Measurements from ENCODE around the gene WDR90. TPM values are rescaled to one million over a fixed set of nuclear protein-coding genes. Genes with fewer than 3 reads are reported as not detected.

The WDR90 gene
- total RNA-seq, 4 donors from 2014 or later, result 2.9 to 9.8 (median 6.5) TPM

DNA sequence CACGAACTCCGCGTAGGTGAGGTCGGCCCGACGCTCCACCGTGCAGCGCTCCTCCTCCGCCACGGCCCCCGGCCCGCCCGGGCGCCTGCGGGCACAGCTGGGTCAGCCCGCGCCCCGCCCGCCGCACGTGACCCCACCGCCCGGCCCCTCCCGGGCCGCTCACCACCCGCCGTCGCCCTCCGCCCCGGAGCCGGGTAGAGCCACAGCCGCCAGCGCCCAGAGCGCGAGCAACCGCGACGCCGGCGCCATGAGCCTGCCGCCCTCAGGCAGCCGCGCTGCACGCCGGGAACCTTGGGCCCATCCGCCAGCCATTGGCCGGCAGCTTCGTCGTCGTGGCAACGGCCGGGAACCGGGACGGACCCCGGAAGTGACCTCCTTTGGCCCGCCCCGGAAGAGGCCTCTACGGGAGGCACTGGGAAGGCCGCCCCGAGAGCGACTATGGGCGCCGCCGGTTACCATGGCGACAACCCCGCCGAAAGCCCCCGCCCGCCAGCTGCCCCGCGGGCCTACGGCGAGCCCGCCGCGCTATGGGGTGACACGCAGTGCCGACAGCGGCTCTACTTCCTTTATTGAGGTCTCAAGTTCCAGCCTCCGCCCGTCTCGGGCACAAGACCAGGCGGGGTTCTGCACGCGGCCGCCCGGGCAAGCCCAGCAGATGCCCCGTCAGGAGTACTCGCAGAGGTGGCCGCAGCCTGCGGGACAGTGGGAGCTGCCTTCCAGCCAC, 35.1 kb downstream of the WDR90 start, which contains the start of gene JMJD8:
Gene JMJD8, minus strand, starts transcription at position 264 of the 724 bp plus-strand sequence. Its CDS starts 15 bp downstream, at position 249.
- TF ChIP-seq, protein P1, sequence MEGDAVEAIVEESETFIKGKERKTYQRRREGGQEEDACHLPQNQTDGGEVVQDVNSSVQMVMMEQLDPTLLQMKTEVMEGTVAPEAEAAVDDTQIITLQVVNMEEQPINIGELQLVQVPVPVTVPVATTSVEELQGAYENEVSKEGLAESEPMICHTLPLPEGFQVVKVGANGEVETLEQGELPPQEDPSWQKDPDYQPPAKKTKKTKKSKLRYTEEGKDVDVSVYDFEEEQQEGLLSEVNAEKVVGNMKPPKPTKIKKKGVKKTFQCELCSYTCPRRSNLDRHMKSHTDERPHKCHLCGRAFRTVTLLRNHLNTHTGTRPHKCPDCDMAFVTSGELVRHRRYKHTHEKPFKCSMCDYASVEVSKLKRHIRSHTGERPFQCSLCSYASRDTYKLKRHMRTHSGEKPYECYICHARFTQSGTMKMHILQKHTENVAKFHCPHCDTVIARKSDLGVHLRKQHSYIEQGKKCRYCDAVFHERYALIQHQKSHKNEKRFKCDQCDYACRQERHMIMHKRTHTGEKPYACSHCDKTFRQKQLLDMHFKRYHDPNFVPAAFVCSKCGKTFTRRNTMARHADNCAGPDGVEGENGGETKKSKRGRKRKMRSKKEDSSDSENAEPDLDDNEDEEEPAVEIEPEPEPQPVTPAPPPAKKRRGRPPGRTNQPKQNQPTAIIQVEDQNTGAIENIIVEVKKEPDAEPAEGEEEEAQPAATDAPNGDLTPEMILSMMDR (IDR thresholded peaks at IDR 0.05 in 4 of 5, conservative IDR thresholded peaks at IDR 0.05 in 1 of 5), result no peak
- peak; percentile 53 to 60 for TF ChIP-seq POLR2A (IDR thresholded peaks at IDR 0.05)
- Histone ChIP-seq H3K9me3 (no peaks in the 10 kb centered on the region), H3K36me3 (peaks cover 0 to 33% of the 10 kb centered on the region in 2 donors), H3K27ac (peak within 1 kb of the TSS; percentile 73 to 87 (median 83)), H3K4me3 (peak within 1 kb of the TSS; percentile 84 to 87 (median 86)), H3K27me3 (no peaks in the 10 kb centered on the region), H3K4me1 (peaks cover 35 to 57% of the 10 kb centered on the region in 2 donors)
- ATAC-seq (peak; percentile 72 to 76), DNase-seq (peak; percentile 94)
- in situ Hi-C loops (cut with MboI; ENCODE audit: low sequenced_read_pairs in 4 of 4), result no loop called here
- intact Hi-C loops (cut with DNase I; ENCODE audit: low total_unique reads), result loop anchor here (10.0 kb wide), 1 partner anchor 621 kb away; the partner anchor contains the start of gene UBE2I

DNA sequence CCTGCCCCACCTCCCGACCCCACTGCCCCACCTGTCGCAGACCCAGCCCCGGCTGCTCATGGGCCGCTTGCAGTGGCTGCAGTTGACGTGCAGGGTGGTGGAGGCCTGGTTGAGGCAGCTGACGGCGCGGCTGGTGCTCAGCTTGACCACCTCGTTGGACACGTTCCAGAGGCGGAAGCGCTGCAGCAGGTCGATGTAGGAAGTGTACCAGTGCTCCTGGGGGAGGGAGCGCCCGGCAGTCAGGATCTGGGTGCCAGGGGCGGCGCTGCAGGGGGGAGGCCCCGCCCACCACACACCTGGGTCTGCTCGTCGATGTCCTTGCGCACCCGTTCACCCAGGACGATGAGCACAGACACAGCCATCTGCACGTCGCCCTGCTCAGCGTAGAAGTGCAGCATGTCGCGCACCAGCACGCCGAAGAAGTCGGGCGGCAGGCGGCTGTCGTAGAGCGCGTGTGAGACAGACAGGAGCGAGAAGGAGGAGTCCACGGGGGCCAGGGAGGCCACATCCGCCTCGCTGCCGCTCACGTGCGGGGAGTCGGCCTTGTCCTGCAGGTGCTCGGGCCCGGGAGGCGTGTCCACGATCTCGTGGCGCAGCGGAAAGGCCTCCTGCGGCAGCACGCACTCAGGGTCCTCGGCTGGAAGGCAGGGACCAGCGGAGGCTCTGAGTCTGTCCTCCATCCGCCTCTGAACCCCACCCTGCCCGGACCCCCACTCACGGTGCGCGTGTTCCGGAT, 36.0 kb downstream of the WDR90 start:
- Histone ChIP-seq H3K4me3 (peak overlapping the region; percentile 84 to 87 (median 86)), H3K4me1 (peaks cover 40 to 61% of the 10 kb centered on the region in 2 donors), H3K9me3 (no peaks in the 10 kb centered on the region), H3K27ac (peak overlapping the region in 2 of 4 donors; percentile 73 to 87), H3K27me3 (no peaks in the 10 kb centered on the region), H3K36me3 (peaks cover 0 to 33% of the 10 kb centered on the region in 2 donors)
- DNase-seq, result peak in 1 of 2 donors; percentile 32
- intact Hi-C loops (cut with DNase I; ENCODE audit: low total_unique reads), result loop anchor here (10.0 kb wide), 1 partner anchor 620 kb away; the partner anchor contains the start of gene UBE2I
- no peak for ATAC-seq
- in situ Hi-C loops (cut with MboI; ENCODE audit: low sequenced_read_pairs in 4 of 4), result no loop called here
- TF ChIP-seq, protein P1 (IDR thresholded peaks at IDR 0.05 in 4 of 5, conservative IDR thresholded peaks at IDR 0.05 in 1 of 5), result no peak
- TF ChIP-seq POLR2A (IDR thresholded peaks at IDR 0.05), result no peak

DNA sequence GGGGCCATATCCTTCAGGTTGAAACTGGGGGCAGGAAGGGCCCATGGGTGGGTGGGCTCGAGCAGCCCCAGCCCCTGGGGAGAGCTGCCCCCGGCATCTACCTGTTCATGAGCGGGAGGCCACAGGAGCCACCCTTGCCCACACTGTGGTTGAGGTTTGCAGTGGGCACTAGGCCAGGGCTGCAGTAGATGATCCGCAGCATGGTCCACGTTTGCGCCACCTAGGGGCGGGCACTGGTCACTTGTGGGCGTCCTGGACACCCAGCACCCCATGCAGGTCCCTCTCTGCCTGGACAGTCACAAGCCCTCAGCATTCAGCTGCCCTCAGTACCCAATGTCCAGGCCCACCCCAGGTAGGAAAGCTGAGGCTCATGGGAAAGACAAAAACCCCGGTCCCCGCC, 36.8 kb downstream of the WDR90 start:
- Histone ChIP-seq H3K4me3 (no peak overlapping the region), H3K9me3 (no peaks in the 10 kb centered on the region), H3K27me3 (no peaks in the 10 kb centered on the region), H3K27ac (no peak overlapping the region), H3K4me1 (peaks cover 37 to 61% of the 10 kb centered on the region in 2 donors), H3K36me3 (peaks cover 0 to 33% of the 10 kb centered on the region in 2 donors)
- intact Hi-C loops (cut with DNase I; ENCODE audit: low total_unique reads), result loop anchor here (10.0 kb wide), 1 partner anchor 619 kb away; the partner anchor contains the start of gene UBE2I
- DNase-seq, result peak in 1 of 2 donors; percentile 39
- in situ Hi-C loops (cut with MboI; ENCODE audit: low sequenced_read_pairs in 4 of 4), result no loop called here
- no peak for ATAC-seq
- TF ChIP-seq, protein P1 (IDR thresholded peaks at IDR 0.05 in 4 of 5, conservative IDR thresholded peaks at IDR 0.05 in 1 of 5), result peak in 3 of 5 experiments; percentile 12 to 36 (median 22)
- no peak for TF ChIP-seq POLR2A (IDR thresholded peaks at IDR 0.05)

DNA sequence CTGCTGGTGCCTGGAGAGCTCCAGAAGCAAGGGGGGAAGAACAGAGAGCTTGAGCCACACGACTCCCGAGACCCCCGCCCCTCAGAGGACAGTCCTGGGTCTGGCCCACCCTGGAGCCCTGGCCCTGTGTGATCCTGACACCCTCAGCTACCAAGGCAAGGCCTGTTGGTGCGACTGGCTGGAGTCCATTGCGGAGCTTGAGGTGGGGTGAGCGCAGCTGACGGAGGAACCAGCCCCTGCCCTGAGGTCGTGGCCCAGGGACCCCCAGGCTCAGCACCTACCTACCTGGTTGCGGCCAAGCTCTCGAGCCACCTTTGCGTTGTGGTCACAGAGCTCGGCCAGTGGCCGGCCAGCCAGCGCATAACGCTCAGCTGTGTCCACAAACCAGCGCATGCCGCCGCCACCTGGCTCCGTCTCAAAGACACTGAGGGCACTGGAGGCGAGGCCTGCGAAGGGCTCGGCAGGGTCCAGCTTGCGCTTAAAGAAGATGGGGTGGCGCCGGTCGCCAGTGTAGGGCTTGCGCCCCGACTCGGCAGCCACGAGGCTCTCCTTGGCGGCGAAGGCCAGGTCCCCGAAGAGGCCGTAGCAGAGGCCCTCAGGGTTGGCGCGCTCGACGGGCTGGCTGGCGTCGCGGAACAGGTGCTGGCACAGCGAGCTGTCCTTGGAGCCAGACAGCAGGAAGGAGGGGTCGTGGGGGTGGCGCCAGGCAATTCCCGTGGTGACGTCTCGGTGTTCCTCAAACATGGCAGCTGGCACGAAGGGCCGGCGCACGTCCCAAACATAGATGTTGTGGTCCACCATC, 37.5 kb downstream of the WDR90 start:
- DNase-seq (no peak), ATAC-seq (no peak)
- Histone ChIP-seq H3K36me3 (peaks cover 0 to 29% of the 10 kb centered on the region in 2 donors), H3K4me3 (no peak overlapping the region), H3K9me3 (no peaks in the 10 kb centered on the region), H3K27ac (no peak overlapping the region), H3K27me3 (peaks cover 0 to 4% (median 2%) of the 10 kb centered on the region in 3 donors), H3K4me1 (peaks cover 31 to 54% of the 10 kb centered on the region in 2 donors)
- intact Hi-C loops (cut with DNase I; ENCODE audit: low total_unique reads), result loop anchor here (10.0 kb wide), 1 partner anchor 618 kb away; the partner anchor contains the start of gene UBE2I
- in situ Hi-C loops (cut with MboI; ENCODE audit: low sequenced_read_pairs in 4 of 4), result no loop called here
- TF ChIP-seq, protein P1 (IDR thresholded peaks at IDR 0.05 in 4 of 5, conservative IDR thresholded peaks at IDR 0.05 in 1 of 5), result no peak
- TF ChIP-seq POLR2A (IDR thresholded peaks at IDR 0.05), result no peak
